Measurements from ENCODE around the gene MYL4.
A peak's percentile ranks its signal among the peaks of the same experiment; 100 is the strongest.
"Not testable (repeated sequence)": the region's sequence is repeated elsewhere in the genome, so short reads cannot be mapped to it uniquely, and the experiment has no call there.

The MYL4 gene

GRCh38 chr17:47243737-47244598 is 34.8 kb downstream of the MYL4 start:
- no peak for DNase-seq
- ATAC-seq: no peak

DNA sequence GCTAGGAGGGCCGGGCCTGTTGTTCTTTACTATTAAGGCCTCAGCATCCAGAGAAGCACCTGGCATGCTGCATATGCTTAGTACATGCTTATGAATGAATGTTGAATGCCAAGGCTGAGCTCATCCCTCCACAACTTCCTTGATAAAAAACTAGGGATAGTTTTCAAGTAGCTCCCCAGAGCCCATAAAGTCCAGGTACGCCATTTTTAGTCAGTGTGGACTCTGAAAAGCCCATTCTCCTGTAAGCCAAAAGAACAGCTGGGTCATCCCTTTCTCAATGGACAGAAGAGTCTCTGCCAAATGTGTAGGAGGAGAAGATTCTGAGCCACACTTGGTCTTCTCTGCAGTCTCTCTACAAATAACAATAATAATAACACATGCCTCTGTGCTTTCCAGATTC is 35.5 kb downstream of the MYL4 start:
- no peak for ATAC-seq
- no peak for DNase-seq

DNA sequence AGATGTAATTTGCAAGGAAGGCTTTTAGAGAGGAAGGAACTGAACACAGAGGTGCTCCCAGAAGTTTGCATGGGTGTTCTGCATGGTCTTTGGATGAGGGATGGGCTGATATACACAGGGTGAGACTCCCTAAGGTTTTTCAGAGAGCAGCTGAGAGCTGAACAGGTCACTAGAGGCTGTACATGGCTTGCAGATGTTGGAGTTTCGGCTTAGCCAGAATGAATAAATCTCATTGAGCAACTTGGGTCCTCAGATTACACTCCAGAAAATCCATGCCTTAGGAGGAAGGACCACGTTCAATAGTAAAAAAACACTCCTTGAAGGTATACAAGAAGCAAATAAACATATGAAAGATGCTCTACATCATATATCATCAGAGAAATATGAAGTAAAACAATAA is 37.0 kb downstream of the MYL4 start:
- DNase-seq: no peak
- ATAC-seq: no peak

DNA sequence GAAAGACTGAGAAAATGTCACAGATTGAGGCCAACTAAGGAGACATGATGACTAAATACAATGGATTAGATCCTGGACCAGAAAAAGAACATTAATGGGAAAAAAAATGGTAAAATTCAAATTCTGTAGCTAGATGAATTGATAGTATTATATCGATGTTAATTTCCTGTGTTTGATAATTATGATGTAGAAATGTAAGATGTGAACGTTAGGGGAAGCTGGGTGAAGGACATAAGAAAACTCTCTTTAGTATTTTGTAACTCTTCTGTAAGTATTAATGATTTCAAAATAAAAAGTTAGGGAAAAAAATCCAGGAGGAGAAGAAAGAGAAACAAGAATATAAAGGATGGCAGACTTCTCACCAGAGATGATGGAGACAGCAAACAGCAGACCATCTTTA is 41.7 kb downstream of the MYL4 start:
- no peak for ATAC-seq
- no peak for DNase-seq

- no peak for ATAC-seq
Measured at GRCh38 chr17:47251421-47251940, 42.3 kb downstream of the MYL4 start.

DNA sequence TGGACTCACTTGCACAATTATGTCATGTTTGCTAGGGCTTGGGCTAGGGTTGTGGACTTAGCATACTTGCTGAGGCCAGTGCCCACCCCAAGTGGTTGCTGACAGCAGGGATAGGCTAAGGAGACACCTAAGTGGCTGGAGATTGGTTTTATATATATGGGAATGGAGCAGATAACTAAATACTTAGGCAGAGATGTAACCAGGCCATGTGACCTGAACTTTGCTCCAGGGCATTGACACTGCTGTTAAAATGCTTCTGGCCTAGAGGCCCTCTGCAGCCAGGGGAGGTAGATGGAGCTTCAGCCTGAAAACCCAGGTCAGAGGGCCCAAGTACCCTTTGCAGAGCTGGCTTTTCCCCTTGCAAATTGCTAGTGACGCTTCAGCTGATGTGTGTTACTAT is 43.1 kb downstream of the MYL4 start:
- ATAC-seq (no peak), DNase-seq (no peak)

More at GRCh38 chr17:47251421-47251940, 42.3 kb downstream of the MYL4 start:
- no peak for DNase-seq

DNA sequence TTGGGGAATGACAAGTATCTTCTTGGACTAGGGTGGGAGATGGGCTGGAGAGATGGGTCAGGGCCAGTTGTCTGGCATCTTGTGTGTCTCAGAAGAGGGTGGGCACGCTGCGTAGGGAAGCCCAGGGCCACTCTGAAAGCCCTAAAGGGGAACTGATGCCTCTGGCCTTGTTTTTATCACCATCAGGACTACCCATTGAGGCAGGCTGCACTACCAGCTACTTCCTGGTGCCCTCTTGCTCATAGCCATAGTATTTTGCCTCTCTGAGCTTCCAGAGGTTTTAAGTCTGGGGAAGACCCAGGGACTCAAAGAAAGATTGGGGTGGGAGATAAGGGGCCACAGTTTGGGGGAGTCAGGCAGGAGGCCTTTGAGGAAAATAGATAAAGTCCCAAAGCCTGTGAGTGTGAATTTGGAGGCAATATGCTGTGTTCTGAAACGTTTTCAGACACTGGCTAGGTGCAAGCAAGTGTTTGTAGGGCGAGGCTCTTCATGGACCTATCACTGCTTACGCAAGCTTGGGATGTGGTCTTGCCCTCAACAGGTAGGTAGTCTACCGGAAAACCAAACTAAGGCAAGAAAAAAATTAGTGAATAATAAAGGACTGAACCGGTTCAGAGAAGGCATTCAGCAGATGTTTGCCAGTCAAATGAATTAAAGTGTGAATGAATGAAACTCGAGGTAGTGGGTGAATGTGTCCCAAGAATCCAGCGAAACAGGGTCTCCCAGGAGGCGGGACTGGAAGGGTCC is 43.8 kb downstream of the MYL4 start:
- DNase-seq: no peak
- no peak for ATAC-seq

DNA sequence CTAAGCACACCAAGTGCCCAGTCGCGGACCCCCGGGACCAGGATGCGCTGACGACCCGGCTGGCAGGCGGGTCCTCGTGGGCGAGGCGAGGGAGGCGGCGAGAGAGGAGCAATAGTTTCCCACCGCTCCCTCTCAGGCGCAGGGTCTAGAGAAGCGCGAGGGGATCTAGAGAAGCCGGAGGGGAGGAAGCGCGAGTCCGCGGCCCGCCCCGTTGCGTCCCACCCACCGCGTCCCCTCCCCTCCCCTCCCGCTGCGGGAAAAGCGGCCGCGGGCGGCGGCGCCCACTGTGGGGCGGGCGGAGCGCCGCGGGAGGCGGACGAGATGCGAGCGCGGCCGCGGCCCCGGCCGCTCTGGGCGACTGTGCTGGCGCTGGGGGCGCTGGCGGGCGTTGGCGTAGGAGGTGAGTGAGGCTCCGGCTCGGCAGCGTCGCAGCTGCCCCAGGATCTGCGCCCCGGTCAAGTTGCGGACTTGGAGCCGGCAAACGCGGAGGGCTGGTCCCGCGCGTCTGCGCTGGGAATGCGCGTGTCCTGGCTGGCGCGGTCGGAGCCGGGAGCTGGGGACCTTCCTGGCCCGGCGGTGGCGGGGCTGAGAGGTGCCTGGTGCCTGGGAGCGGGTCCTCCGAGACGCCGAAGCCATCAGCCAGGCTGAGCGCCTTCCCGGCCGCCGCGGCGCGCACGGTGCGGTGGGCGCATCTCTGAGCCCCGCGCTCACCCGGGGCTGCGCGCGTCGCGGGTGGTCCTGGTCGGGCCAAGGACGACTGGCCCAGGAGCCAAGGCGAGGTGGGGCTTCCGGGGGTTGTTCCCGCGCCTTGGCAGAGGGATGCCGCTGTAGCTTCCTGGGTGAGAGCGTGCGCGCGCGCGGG is 44.6 kb downstream of the MYL4 start, which contains the start of gene ITGB3:
ITGB3 (plus strand) TSS at position 287 of the 862 bp plus-strand sequence; CDS start at position 322, 35 bp downstream.
- DNase-seq (peak; percentile 73), ATAC-seq (peak; percentile 91)

DNA sequence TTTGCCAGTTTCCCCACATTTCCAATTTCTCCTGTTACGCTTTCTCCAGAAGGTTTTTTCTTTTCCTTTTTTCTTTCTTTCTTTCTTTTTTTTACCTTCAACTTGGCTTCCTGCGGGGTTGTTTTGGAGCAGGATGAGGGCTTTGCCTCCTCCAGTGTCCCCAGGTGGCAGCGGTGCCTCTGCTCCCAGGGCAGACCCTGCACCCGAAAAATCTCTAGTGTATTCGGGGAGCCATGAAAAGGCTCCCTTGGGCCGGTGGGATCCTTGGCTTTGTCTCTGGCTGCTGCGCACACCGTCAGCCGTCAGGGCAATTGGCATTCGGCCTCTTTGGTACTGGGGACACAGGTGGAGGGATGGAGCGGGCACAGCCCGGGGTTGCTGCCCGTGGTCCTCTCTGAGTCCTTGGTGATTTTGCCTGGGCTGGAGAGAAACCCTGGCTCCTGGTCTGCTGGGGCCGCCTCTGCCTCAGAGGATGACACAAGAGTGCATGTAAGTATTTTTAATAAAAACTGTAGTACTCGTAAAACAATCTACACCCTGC is 45.3 kb downstream of the MYL4 start:
- ATAC-seq: no peak

DNA sequence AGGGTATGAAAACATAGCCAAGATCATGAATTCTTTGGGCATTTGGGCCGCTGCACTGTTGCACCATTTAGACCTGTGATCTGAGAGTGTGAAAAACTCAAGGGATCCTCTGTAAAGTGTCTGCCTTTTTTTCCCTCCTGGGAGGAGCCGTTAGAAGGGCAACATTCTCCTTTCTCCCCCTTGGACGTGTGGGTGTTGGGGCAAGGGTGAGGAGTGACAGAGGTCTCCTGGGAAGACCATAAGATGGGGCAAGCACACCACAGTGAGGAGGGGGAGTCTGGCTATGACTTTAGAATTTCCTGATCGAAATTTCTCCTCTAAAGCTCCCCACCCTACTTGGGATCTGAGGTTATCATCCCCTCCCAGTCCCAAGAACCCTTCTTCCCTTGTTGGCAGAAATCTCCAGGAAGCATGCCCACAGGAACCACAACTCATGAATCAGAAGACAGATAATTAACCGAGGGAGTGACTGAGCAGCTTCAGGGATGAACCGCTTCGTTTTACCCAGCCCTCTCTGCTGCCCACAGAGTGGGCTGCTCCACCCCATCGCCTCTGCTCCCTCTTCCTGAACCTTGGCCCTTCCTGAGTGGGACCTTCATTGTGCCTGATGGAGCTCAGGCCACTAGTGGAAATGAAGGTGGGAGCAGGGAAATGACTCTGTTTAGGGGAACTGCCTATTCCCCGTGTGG is 48.6 kb downstream of the MYL4 start:
- DNase-seq (no peak), ATAC-seq (no peak)

More for the DNA sequence above, 45.3 kb downstream of the MYL4 start:
- no peak for DNase-seq

DNA sequence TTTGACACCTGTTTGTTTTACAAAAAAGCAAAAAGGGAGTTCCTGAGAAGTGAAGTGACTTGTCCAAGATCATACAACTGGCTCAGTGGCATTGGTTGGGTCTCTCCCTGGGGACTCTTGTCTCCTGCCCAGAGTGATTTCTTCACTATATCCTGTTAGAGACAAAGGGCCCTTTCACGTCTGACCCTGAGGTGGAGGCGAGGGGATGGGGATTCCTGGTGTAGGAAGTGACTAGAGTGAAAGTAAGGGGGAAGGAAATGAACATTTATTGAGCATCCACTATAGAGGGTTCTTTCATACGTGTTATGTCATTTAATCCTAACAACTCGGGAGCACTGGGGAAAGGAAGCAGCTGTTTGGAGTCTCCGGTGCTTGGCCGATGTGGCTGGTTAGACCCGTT is 53.4 kb downstream of the MYL4 start:
- no peak for DNase-seq
- ATAC-seq: no peak

DNA sequence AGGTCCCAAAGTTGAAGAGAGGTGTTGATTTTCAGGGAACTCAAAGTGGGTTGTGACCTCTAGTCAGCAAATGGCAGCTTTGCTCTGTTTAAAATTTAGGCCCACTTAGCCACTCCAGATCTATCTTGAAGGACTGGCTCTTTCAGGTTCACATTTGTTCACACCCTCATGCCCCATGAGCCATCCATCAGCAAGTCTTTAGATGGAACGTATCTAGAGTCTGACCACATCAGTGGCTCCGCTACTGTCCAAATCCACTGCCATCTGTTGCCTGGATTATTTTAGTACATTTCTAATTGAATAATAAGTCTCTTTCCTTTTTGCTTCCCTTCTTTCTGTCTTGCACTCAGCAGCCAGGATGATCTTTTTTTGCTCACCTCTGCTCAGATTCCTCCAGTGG is 55.0 kb downstream of the MYL4 start:
- ATAC-seq (no peak), DNase-seq (no peak)

GRCh38 chr17:47265983-47266541 is 56.9 kb downstream of the MYL4 start:
- ATAC-seq (peak; percentile 32), DNase-seq (no peak)

DNA sequence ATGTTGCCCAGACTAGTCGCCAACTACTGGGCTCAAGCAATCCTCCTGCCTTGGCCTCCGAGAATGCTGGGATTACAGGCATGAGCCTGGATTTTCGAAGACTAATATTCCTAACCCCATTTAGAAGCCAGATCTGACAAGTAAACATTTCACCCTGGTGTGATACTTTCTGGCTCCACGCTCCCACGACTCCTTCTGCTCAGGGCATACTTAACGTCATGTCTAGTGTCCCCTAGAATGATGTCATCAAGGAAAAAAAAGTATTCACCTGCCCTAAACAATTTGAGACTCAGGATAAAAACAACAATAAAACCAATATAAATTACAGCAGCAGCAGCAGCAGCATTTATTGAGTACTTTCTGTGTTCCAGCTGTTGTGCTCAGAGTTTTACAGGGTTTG is 57.6 kb downstream of the MYL4 start:
- DNase-seq (no peak), ATAC-seq (no peak)

DNA sequence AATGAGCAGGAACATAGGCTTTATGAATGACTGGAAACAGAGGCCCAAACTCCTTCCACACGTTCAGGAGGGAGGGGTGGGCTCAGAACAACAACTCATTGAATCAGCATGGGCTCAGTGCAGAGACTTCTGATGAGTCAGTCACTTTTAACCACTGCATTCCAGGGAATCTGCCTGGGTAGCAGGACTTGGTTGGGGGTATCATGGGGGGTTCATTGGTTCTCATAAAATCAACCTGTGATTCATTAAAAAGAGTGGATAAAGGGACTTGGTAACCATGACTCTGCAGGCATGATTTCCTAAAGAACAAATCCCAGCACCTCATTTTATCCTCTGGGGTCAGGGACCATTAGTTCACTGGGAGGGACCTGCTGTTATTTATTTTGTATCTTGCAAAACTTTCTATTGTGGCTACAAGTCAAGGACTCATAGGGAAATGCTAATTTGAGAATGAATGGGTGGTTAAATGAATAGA is 58.2 kb downstream of the MYL4 start:
- ATAC-seq (no peak), DNase-seq (no peak)

- DNase-seq, ATAC-seq: not testable (repeated sequence)
Measured at GRCh38 chr17:47268964-47269363, 59.8 kb downstream of the MYL4 start.

GRCh38 chr17:47269561-47270280 is 60.6 kb downstream of the MYL4 start:
- ATAC-seq, DNase-seq: not testable (repeated sequence)

DNA sequence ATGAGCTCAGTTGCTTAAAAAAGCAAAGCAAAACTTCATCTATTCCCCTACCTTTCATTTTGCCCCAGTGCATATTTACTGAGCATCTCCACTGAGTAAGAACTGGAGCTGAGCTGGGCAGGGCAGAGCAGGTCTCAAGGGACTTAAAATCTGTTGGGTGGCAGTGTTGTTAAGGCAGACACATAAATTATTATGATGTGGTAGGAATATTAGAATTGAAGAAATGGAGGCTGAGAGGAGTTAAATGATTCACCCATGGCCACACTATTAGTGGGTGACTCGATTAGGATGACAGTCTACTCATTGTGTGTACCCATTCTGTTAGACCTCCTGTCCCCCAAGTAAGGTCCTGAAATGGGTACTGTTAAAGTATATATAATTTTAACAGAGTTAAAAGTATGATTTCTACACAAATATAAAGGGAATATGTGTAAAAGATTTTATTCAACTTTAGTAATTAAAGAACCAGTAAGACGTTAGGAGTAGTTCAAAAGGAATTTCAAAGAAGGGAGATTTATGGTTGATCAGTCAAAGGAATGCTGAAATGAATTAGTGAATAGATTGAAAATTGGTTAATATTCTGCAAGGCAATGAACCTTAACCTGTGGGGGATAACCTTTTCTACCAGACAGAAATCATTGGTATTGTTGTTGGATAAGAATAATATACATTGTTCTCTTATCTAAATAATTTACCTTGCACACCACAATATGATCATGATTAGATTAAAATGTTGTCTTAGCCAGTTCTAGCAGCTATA is 62.0 kb downstream of the MYL4 start:
- DNase-seq: no peak
- no peak for ATAC-seq

DNA sequence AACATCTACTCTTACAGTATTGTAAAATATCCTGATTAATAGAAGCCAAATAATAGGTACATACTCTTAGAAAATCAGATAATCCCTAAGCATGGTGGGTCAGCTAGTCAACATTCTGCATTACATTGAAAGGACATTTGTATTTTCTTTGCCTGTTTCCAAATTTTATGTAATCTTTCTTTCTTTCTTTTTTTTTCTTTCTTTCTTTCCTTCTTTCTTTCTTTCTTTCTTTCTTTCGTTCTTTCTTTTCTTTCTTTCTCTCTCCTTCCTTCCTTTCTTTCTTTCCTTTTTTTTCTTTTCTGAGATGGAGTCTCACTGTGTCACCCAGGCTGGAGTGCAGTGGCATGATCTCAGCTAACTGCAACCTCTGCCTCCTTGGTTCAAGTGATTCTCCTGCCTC is 63.3 kb downstream of the MYL4 start:
- no peak for ATAC-seq
- no peak for DNase-seq
